Breast epithelium (tissue), 4 donors: ENCODE data around the gene PCDHGA1. TPM values are rescaled to one million over a fixed set of nuclear protein-coding genes. Genes with fewer than 3 reads are reported as not detected.

Experiments
- DNase-seq, 2 donors: peaks; one replicate each; pipeline ENCODE4 v3.0.0-alpha.2; 2019; ENCODE audit warnings: low spot score in 2 of 2
- H3K27ac ChIP-seq, 2 donors: fragments of 200-600 bp; sonication (generic) in 1 of 2; one replicate each; pipeline ENCODE4 v1.5.1; 2016 to 2019; ENCODE audit warnings: mild to moderate bottlenecking in 1 of 2
- H3K27me3 ChIP-seq, 2 donors: fragments of 200-600 bp; sonication (generic) in 1 of 2; one replicate each; pipeline versions ENCODE4 v1.5.1 to v1.6.0; 2017 to 2019; ENCODE audit warnings: control low read depth in 1 of 2, mild to moderate bottlenecking in 1 of 2
- H3K36me3 ChIP-seq: fragments of 200-600 bp; one replicate; pipeline ENCODE4 v1.5.1; 2019
- H3K4me1 ChIP-seq, 2 donors: fragments of 200-600 bp; sonication (generic); one replicate each; pipeline ENCODE4 v1.5.1; 2016 to 2019; ENCODE audit warnings: control low read depth in 1 of 2
- H3K4me3 ChIP-seq, 3 donors: fragments of 200-600 bp; sonication (generic); 1 replicate in 2 of 3; 2 replicates in 1 of 3; pipeline ENCODE4 v1.5.1; 2016 to 2019; ENCODE audit warnings: mild to moderate bottlenecking in 3 of 3, moderate library complexity in 2 of 3
- H3K9me3 ChIP-seq, 2 donors: fragments of 200-600 bp; sonication (generic) in 1 of 2; one replicate each; pipeline ENCODE4 v1.5.1; 2016 to 2019; ENCODE audit warnings: control low read depth in 1 of 2
- CTCF ChIP-seq, 3 donors: fragments of 450-650 bp; IDR thresholded peaks; one replicate each; pipeline ENCODE4 v1.5.1; 2016 to 2017; ENCODE audit warnings: antibody characterized with exemption in 3 of 3, mild to moderate bottlenecking in 3 of 3, moderate library complexity in 3 of 3
- POLR2A ChIP-seq: fragments of 450-650 bp; IDR thresholded peaks from one replicate; pipeline ENCODE4 v1.6.1; 2016; ENCODE audit warnings: antibody characterized with exemption, mild to moderate bottlenecking, moderate library complexity
- POLR2AphosphoS5 ChIP-seq, 3 donors: sonication (generic); formaldehyde crosslinking; IDR thresholded peaks; one replicate each; pipeline ENCODE4 v1.6.1; 2017; ENCODE audit warnings: antibody characterized with exemption in 3 of 3
- intact Hi-C: fragments of 100-400 bp; cut with DNase I; formaldehyde crosslinking; loops from one replicate; pipeline ENCODE4 v1.15.1; 2023; ENCODE audit warnings: low total_unique reads
- total RNA-seq, 3 donors: library from RNA; depleted of rRNA; stranded (reverse); fragments of >200 nt; gene quantifications; one replicate each; pipeline ENCODE4 v1.1.0, GENCODE V29; 2016

Gene PCDHGA1
- total RNA-seq, 3 donors from 2014 or later = 0.80 to 1.3 (median 1.2) TPM

GRCh38 chr5:141559461-141559860 is 229.1 kb downstream of the PCDHGA1 start:
- no peak for TF ChIP-seq POLR2AphosphoS5 (IDR thresholded peaks at IDR 0.05)
- no peak for TF ChIP-seq POLR2A
- no peak for TF ChIP-seq CTCF (IDR thresholded peaks at IDR 0.05)
- Histone ChIP-seq H3K9me3 (no peaks in the 10 kb centered on the region), H3K36me3 (no peaks in the 10 kb centered on the region), H3K27ac (peak overlapping the region; percentile 85 to 87), H3K27me3 (no peaks in the 10 kb centered on the region), H3K4me1 (peaks cover 0 to 3% of the 10 kb centered on the region in 2 donors), H3K4me3 (no peak overlapping the region)
- no peak for DNase-seq
- intact Hi-C loops = loop anchor here (10.0 kb wide), 1 partner anchor 135 kb away; the partner anchor contains the start of gene PCDHGA11

- TF ChIP-seq CTCF (IDR thresholded peaks at IDR 0.05) (no peak), POLR2AphosphoS5 (IDR thresholded peaks at IDR 0.05) (no peak), POLR2A (no peak)
- intact Hi-C loops = no loop called here
- no peak for DNase-seq
Measured at GRCh38 chr5:141560151-141560550, 229.8 kb downstream of the PCDHGA1 start.

GRCh38 chr5:141560725-141561483 is 230.6 kb downstream of the PCDHGA1 start:
- TF ChIP-seq POLR2A = no peak
- TF ChIP-seq CTCF (IDR thresholded peaks at IDR 0.05) = peak; percentile 94 to 96 (median 95)
- TF ChIP-seq POLR2AphosphoS5 (IDR thresholded peaks at IDR 0.05) = peak; percentile 76 to 98 (median 85)
- H3K4me1 ChIP-seq = peaks cover 0 to 3% of the 10 kb centered on the region in 2 donors
- intact Hi-C loops = no loop called here
- H3K36me3 ChIP-seq = no peaks in the 10 kb centered on the region
- DNase-seq = peak; percentile 81 to 94
- no peaks in the 10 kb centered on the region for H3K9me3 ChIP-seq
- H3K27ac ChIP-seq = peak overlapping the region; percentile 85 to 87
- H3K27me3 ChIP-seq = no peaks in the 10 kb centered on the region
- H3K4me3 ChIP-seq = peak overlapping the region in 2 of 3 donors; percentile 25 to 35

More at GRCh38 chr5:141560151-141560550, 229.8 kb downstream of the PCDHGA1 start:
- peaks cover 0 to 3% of the 10 kb centered on the region in 2 donors for H3K4me1 ChIP-seq
- H3K27me3 ChIP-seq = no peaks in the 10 kb centered on the region
- H3K36me3 ChIP-seq = no peaks in the 10 kb centered on the region
- H3K27ac ChIP-seq = peak overlapping the region; percentile 85 to 87
- peak overlapping the region in 2 of 3 donors; percentile 25 to 35 for H3K4me3 ChIP-seq
- H3K9me3 ChIP-seq = no peaks in the 10 kb centered on the region

Other genes with a start within 250 kb of the PCDHGA1 start
- gene PCDHB2, start 235.9 kb upstream of the PCDHGA1 start, total RNA-seq = 10 to 100 TPM in 1 of 3 donors, 1 to 10 TPM in 2; 3.8 to 10.8 (median 9.8) TPM
- 1 to 10 TPM; 3.4 to 6.2 (median 5.4) TPM for gene PCDHB3, start 230.0 kb upstream of the PCDHGA1 start, total RNA-seq
- gene PCDHB4, start 208.7 kb upstream of the PCDHGA1 start, total RNA-seq = 1 to 10 TPM; 7.5 to 9.2 (median 7.7) TPM
- gene PCDHB5, start 195.3 kb upstream of the PCDHGA1 start, total RNA-seq = 1 to 10 TPM; 3.4 to 9.8 (median 6.4) TPM
- 1 to 10 TPM; 1.4 to 3.6 (median 2.2) TPM for gene PCDHB6, start 180.5 kb upstream of the PCDHGA1 start, total RNA-seq
- 1 to 10 TPM; 2.3 to 4.6 (median 3.4) TPM for gene PCDHB7, start 157.9 kb upstream of the PCDHGA1 start, total RNA-seq
- gene PCDHB8, start 152.7 kb upstream of the PCDHGA1 start, total RNA-seq = 1 to 10 TPM in 1 of 3 donors, under 1 TPM in 2; 0.73 to 4.6 (median 0.80) TPM
- gene PCDHB16, start 148.1 kb upstream of the PCDHGA1 start, total RNA-seq = 10 to 100 TPM in 1 of 3 donors, 1 to 10 TPM in 2; 4.3 to 11.8 (median 6.3) TPM
- gene PCDHB9, start 143.4 kb upstream of the PCDHGA1 start, total RNA-seq = 1 to 10 TPM; 2.2 to 4.6 (median 4.1) TPM
- gene PCDHB10, start 138.2 kb upstream of the PCDHGA1 start, total RNA-seq = 1 to 10 TPM; 3.8 to 4.8 (median 4.6) TPM
- 1 to 10 TPM; 2.3 to 4.6 (median 2.7) TPM for gene PCDHB11, start 130.9 kb upstream of the PCDHGA1 start, total RNA-seq
- gene PCDHB12, start 121.8 kb upstream of the PCDHGA1 start, total RNA-seq = 1 to 10 TPM; 3.7 to 5.2 (median 5.0) TPM
- 1 to 10 TPM; 3.7 to 5.9 (median 4.8) TPM for gene PCDHB13, start 116.6 kb upstream of the PCDHGA1 start, total RNA-seq
- gene PCDHB14, start 107.2 kb upstream of the PCDHGA1 start, total RNA-seq = 1 to 10 TPM; 4.2 to 5.9 (median 5.9) TPM
- 1 to 10 TPM; 1.6 to 4.2 (median 3.3) TPM for gene PCDHB15, start 85.1 kb upstream of the PCDHGA1 start, total RNA-seq
- gene SLC25A2, start 26.5 kb upstream of the PCDHGA1 start, total RNA-seq = 1 to 10 TPM in 1 of 3 donors, under 1 TPM in 2; 0.64 to 2.0 (median 0.98) TPM
- 10 to 100 TPM; 59.2 to 96.2 (median 68.2) TPM for gene TAF7, start 9.7 kb upstream of the PCDHGA1 start, total RNA-seq
- 1 to 10 TPM; 4.6 to 8.6 (median 6.2) TPM for gene PCDHGA2, start 8.2 kb downstream of the PCDHGA1 start, total RNA-seq
- gene PCDHGA3, start 13.3 kb downstream of the PCDHGA1 start, total RNA-seq = 1 to 10 TPM; 4.3 to 5.9 (median 5.0) TPM
- gene PCDHGB1, start 19.6 kb downstream of the PCDHGA1 start, total RNA-seq = 1 to 10 TPM; 2.7 to 5.9 (median 5.1) TPM
- gene PCDHGA4, start 24.5 kb downstream of the PCDHGA1 start, total RNA-seq = 10 to 100 TPM in 1 of 3 donors, 1 to 10 TPM in 2; 5.3 to 12.1 (median 6.4) TPM
- gene PCDHGB2, start 29.5 kb downstream of the PCDHGA1 start, total RNA-seq = 10 to 100 TPM in 1 of 3 donors, 1 to 10 TPM in 2; 6.2 to 10.5 (median 7.8) TPM
- gene PCDHGA5, start 33.6 kb downstream of the PCDHGA1 start, total RNA-seq = 1 to 10 TPM; 5.4 to 9.4 (median 8.8) TPM
- gene PCDHGB3, start 39.7 kb downstream of the PCDHGA1 start, total RNA-seq = 10 to 100 TPM in 1 of 3 donors, 1 to 10 TPM in 2; 5.3 to 10.2 (median 8.6) TPM
- 1 to 10 TPM; 4.0 to 8.5 (median 8.3) TPM for gene PCDHGA6, start 43.4 kb downstream of the PCDHGA1 start, total RNA-seq
- 10 to 100 TPM in 1 of 3 donors, 1 to 10 TPM in 2; 3.7 to 10.8 (median 10.0) TPM for gene PCDHGA7, start 52.2 kb downstream of the PCDHGA1 start, total RNA-seq
- gene PCDHGB4, start 57.2 kb downstream of the PCDHGA1 start, total RNA-seq = 10 to 100 TPM in 1 of 3 donors, 1 to 10 TPM in 2; 5.3 to 10.5 (median 8.9) TPM
- gene PCDHGA8, start 62.1 kb downstream of the PCDHGA1 start, total RNA-seq = 1 to 10 TPM; 2.6 to 7.2 (median 6.0) TPM
- gene PCDHGB5, start 67.4 kb downstream of the PCDHGA1 start, total RNA-seq = 10 to 100 TPM in 2 of 3 donors, 1 to 10 TPM in 1; 7.5 to 20.6 (median 19.8) TPM
- 10 to 100 TPM in 2 of 3 donors, 1 to 10 TPM in 1; 7.8 to 16.7 (median 13.8) TPM for gene PCDHGA9, start 72.3 kb downstream of the PCDHGA1 start, total RNA-seq
- gene PCDHGB6, start 77.5 kb downstream of the PCDHGA1 start, total RNA-seq = 10 to 100 TPM in 2 of 3 donors, 1 to 10 TPM in 1; 8.8 to 12.8 (median 10.8) TPM
- gene PCDHGA10, start 82.5 kb downstream of the PCDHGA1 start, total RNA-seq = 10 to 100 TPM in 2 of 3 donors, 1 to 10 TPM in 1; 7.2 to 10.7 (median 10.5) TPM
- 10 to 100 TPM; 15.4 to 21.3 (median 16.0) TPM for gene PCDHGB7, start 87.2 kb downstream of the PCDHGA1 start, total RNA-seq
- 1 to 10 TPM; 5.0 to 9.8 (median 9.7) TPM for gene PCDHGA11, start 90.5 kb downstream of the PCDHGA1 start, total RNA-seq
- 10 to 100 TPM in 2 of 3 donors, 1 to 10 TPM in 1; 9.8 to 12.0 (median 11.1) TPM for gene PCDHGA12, start 100.0 kb downstream of the PCDHGA1 start, total RNA-seq
- 10 to 100 TPM; 29.6 to 41.6 (median 35.1) TPM for gene PCDHGC3, start 145.5 kb downstream of the PCDHGA1 start, total RNA-seq
- 1 to 10 TPM; 2.6 to 6.2 (median 6.0) TPM for gene PCDHGC4, start 154.5 kb downstream of the PCDHGA1 start, total RNA-seq
- gene PCDHGC5, start 158.6 kb downstream of the PCDHGA1 start, total RNA-seq = 1 to 10 TPM; 2.1 to 3.5 (median 3.3) TPM